Measurements from ENCODE around the gene POFUT1.
"Not testable (repeated sequence)": the region's sequence is repeated elsewhere in the genome, so short reads cannot be mapped to it uniquely, and the experiment has no call there.

The POFUT1 gene

DNA sequence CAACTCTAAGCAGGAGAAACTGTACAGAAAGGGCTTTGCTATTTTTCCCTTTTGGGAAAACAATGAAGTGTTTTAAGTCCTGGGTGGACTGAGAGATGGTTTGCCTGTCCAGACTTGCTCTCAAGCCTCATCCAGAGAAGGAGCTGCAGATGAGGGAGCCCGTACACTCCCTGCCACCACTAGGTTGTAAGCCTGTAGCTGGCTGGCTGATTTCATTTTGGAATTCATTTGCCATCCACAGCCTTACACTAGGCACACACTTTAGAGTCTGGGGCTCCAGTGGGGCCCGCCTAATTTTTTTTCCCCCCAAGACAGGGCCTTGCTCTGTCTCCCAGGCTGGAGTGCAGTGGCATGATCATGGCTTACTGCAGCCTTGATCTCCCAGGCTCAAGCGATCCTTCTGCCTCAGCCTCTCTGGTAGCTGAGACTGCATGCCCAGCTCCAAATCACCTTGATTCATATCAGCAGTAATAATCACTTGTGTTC, 28.4 kb downstream of the POFUT1 start:
- no peak for DNase-seq

DNA sequence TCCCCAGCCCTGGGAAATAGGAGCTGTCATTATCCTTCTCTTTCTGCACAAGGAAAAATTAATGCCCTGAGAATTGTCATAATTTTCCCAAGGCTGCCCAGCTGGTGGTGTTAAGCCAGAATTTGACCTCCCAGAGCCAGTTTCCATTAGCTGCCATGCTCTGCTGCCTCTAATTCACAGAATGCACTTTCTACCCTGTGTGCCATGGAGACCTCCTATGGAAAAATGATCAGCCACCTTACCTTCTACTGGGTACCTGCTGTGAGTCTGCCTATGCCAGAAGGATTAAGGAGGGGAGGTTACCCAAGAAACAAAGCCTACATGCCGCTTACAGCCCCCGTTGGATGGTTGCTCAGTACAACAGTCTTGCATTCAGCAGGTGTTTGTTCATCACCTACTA, 29.1 kb downstream of the POFUT1 start:
- no peak for DNase-seq

DNA sequence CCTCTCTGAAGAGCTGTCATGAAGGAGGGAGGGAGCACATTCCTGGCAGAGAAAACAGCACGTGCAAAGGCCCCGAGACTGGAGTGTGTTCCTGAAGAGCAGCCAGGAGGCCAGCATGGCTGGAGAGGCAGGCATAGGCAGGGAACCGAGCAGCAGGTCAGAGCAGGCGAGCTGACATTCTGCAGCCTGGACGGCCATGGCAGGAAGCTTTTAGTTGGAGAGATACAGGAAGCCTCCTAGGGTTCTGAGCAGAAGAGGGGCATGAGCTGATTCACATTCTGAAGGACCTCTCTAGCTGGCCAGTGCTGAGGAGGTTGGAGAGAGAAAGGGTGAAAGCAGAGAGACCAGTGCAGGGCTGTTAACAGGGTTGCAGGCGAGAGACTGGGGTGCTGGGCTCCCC, 29.7 kb downstream of the POFUT1 start:
- DNase-seq: no peak

DNA sequence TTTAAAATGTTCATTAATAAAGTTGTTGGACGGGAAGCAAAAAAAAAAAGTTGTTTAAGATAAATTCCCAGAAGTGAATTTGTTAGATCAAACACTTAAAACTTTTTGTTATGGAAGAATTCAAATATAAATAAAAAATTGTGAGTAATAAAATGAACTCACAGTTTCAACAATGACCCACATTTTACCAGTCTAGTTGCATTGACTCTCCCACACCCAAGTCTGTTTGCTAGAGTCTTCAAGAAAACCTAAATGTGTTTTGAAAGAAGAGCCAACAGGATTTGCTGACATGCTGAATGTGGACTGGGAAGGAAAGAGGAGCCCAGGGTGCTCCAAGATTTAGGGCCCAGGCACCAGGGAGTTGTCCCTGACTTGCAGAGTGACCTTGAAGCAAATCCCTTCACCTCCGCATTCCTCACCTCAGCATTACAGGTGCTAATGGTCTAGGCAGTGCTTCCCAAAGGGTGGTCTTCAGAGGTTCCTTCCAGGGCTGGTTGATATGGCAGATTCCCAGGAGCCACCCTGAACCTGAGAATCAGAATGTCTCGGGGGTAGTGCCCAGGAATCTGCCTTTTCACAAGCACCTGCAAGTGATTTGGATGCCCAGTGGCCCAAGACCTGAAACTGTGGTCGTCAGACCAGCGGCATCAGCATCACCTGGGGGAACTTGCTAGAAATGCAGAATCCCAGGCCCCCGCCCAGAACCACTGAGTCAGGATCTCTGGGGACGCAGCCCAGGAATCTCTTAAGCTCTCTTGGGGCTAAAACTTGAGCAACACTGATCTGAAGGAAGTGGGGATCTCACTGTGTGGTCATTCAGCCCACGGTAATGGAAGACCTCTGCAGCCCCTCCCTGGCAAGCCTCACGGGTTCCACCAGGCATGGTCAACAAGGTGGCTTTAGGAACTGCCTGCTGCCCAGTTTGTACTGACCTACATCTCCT, 31.1 kb downstream of the POFUT1 start:
- DNase-seq: no peak

DNA sequence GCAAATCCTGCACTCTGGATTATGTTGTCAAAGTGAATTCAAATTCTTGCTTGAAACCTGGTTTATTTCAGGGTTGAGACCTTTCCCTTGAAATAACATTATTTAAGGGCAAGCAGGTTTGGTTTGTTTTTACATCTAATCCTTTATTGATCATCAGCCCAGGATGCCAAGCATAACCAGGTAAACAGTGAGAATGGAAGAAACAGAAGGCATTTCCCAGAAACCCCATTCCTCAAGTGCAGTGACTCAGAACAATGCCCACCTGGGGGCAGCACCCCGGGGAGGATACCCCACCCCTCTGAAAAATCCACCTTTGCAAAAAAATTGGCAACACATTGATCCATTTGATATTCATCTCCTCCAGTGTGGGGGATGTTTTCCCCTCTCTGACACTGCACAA, 32.5 kb downstream of the POFUT1 start:
- DNase-seq: no peak

DNA sequence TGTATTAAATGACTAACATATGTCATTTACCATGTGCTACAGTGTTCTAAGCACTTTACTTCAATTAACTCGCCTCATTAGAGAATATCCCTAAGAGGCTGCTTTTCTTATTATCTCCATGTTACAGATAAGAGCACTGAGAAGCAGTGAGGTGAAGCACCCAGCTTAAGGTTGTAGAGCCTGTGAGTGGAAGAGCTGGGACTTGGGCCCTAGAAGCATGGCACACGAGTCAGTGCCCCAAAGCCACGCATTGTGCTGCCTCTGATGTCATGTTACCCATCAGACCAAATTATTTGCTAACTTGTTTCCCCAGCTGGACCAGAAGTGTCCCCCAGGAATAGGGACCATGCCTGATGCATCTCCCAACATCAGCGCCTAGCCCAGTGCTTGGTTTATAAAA, 34.1 kb downstream of the POFUT1 start:
- no peak for DNase-seq

DNA sequence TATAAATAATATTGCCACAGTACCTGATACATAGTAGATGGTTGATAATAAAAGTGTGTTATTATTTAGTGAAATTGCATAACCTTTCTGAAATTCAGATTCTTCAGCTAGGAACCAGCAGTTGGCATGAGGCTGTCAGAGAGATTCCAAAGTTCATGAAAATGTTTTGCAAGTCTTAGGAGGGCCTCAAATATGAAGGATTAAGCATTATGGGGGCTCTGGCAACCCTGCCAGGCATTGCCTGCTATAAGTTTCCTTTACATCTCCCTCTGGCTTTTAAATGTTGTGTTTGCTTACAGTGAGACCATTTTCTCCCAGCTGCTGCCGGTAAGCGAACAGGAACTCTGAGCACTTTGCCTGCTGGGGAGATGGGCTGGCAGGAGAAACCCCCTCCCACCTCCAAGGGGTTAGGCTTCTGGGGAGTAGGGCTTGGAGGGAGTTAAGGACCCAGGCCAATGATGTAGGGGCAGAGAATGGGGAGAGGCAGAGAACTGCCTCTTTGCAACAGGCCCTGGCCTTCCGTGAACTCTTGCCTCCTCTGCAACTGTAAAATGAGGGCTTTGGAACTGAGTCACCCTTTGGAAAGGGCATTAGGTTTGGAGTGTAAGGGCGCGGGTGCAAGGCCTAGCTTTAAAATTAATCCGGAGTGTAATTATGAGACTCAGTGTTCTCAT, 36.6 kb downstream of the POFUT1 start:
- no peak for DNase-seq

DNA sequence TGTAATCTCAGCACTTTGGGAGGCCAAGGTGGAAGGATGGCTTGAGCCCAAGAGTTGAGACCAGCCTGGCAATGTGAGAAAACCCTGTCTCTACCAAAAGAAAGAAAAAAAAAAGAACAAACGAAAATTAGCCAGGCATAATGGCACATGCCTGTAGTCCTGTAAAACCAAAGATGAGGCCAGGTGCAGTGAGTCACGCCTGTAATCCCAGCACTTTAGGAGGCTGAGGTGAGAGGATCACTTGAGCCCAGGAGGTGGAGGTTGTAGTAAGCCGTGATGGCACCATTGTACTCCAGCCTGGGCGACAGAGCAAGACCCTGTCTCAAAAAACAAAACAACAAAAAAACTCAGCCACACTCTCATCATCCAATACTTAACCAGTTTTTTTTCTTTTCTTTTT, 37.3 kb downstream of the POFUT1 start:
- no peak for DNase-seq

DNA sequence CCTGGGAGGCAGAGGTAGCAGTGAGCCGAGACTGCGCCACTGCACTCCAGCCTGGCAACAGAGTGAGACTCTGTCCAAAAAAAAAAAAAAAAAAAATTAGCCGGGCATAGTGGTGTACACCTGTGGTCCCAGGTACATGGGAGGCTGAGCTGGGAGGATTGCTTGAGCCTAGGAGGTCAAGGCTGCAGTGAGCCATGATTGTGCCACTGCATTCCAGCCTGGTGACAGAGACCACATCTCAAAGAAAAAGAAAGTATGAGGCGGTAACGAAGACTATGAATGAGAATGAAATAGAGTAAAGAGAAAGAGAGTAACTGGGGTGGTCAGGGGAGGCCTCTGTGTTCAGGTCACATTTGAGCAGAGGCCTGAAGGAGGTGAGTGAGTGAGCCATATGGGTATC, 38.5 kb downstream of the POFUT1 start:
- DNase-seq: not testable (repeated sequence)

DNA sequence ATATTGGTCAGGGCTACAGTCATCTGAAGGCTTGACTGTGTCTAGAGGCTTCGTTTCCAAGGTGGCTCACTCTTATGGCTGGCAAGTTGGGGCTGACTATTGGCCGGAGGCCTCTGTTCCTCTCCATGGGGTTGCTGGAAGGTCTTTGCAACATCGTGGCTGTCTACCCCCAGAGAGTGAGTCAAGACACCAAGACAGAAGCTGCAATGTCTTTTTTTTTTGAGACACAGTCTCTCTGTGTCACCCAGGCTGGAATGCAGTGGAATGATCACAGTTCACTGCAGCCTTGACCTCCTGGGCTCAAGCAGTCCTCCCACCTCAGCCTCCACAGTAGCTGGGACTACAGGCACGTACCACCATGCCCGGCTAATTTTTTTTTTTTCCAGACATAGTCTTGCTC, 40.4 kb downstream of the POFUT1 start:
- DNase-seq: no peak

DNA sequence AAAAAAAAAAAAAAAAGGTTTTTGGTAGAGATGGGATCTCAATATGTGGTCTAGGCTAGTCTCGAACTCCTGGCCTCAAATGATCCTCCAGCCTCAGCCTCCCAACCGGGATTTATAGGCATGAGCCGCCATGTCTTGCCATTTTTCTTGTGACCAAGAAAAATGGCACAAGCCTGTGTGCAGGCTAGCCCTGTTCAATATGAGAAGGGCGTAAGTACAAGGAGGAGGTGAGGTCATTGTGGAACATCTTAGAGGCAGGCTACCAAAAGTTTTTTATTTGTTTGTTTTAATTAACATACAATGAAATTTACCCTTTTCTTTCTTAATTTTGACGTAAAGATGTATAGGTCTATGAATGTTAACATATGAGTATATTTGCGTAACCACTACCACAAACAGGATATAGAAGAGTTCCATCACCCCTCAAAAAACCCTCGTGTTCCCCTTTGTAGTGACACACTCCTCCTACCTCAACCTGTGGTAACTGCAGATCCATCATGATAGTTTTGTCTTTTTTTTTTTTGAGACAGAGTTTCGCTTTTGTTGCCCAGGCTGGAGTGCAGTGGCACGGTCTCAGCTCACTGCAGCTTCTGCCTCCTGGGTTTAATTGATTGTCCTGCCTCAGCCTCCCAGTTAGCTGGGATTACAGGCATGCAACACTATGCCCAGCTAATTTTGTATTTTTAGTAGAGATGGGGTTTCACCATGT, 41.5 kb downstream of the POFUT1 start:
- DNase-seq: no peak

DNA sequence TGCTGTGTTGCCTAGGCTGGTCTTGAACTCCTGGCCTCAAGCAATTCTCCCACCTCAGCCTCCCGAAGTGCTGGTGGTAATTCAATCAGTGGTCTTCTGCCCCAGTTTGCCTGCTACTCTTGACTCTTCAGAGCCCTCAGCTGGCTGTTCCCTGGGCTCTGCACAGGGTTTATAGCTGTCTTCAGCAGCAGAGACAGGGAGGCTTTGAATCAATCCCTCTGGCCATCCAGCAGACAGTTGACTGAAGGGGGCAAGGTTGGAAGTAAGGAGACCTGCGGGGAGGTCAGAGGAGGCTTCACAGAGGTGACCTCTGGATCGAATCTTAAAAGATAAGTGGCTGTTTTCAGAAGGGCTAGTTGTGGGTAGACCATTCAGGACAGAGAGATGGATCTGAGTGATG, 43.8 kb downstream of the POFUT1 start:
- DNase-seq: no peak

DNA sequence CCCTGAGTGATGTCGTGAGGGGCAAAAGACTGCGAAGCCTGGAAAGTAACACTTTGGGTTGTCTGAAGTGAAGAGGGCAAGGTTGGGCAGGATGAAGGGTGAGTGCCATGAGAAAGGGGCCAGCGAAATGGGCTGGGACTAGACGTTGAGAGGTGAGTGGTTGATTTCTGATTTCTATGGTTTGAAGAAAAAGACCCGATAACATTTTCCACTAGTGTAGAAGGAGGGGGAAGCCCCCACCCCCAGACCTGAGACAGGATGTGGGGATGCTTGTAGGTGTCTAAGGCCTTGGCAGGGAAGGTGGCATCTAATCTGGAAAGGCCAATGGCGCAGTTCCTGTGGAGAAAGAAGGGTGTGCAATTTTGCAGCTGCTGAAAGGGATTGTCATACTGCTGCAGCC, 44.5 kb downstream of the POFUT1 start:
- no peak for DNase-seq

DNA sequence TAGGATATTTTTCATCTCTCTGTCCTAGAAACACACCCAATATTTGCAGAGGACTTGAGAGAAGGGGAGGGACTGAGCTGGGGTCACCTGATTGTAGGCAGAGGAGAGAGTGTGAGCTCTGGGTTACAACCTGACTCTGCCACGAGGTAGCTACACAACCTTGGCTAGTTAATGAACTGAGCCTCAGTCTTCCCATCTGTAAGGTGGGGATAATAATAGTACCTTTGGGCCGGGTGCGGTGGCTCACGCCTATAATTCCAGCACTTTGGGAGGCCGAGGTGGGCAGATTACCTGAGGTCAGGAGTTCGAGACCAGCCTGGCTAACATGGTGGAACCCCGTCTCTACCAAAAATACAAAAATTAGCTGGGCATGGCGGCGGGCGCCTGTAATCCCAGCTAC, 53.3 kb downstream of the POFUT1 start:
- DNase-seq: not testable (repeated sequence)

DNA sequence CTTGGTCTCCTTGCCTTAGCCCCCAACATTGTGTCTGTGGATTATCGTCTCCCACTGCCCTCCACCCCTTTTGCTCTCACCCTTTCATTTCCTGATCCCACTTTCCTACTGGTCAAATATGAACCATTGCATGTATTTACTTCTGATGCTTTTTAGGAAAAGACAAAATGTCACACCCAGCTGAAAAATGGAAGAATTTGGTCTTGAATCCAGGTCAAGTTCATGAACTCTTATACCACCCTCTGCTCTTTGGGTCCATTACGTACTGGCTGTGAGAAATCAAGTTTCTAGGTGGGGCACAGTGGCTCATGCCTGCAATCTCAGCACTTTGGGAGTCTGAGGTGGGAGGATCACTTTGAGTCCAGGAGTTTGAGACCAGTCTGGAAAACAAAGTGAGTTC, 54.0 kb downstream of the POFUT1 start:
- no peak for DNase-seq

DNA sequence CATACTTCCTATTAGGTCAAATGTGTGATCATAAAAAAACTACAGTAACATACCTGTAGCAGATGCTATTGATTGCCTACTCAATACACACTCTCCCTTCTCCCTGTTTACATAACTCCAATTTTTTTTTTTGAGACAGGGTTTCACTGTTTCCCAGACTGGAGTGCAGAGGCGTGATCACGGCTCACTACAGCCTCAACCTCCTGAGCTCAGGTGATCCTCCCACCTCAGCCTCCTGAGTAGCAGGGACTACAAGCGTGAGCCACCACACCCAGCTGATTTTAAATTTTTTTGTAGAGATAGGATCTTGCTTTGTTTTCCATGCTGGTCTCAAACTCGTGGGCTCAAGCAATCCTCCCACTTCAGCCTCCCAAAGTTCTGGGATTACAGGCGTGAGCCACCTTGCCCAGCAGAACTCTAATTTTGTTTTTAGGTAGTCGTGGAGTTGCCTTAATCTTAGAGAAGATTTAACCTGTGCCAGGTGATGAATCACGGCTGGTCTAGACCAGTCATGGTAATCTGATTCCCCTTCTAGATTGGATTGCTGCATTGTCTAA, 55.8 kb downstream of the POFUT1 start:
- no peak for DNase-seq

DNA sequence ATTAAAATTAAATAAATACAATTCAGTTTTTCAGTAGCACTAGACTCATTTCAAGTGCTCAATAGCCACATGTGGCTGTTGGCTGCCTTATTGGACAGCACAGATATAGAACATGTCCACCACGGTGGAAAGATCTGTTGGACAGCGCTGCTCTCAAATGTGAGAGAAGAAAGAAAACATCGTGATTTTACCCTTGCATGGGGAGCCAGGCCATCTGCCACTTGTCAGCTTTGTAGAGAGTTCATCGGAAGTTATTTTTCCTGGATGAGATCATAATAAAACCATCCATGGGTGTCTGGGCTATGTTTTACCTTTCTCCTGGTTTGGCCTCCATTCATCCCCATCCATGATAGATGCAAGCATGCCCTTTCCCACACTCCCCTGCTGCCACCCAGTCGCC, 63.9 kb downstream of the POFUT1 start:
- DNase-seq: no peak

DNA sequence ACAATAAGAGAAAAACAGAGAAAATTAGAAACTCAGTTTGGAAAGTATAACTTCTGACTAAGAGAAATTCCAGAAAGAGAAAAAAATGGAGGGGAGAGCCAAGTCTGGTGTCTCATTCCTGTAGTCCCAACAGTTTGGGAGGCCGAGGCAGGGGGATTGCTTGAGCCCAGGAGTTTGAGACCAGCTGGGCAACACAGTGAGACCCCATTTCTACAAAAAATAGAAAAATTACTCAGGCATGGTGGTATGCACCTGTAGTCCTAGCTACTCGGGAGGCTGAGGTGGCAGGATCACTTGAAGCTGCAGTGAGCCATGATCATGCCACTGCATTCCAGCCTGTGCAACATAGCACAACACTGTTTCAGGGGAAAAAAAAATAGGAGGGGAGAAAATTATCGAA, 66.7 kb downstream of the POFUT1 start:
- no peak for DNase-seq

DNA sequence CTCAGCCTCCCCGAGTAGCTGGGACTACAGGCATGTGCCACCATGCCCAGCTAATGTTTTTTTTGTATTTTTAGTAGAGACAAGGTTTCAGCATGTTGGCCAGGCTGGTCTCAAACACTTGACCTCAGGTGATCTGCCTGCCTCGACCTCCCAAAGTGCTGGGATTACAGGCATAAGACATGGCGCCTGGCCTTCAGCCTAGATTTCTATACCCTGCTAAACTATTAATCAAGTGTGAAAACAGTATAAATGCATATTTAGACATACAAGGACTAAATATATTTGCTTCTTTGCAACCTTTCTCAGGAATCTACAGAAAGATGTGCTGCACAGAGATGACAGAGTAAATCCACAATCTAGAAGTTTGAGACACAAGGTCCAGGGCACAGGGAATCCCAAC, 67.5 kb downstream of the POFUT1 start:
- not testable (repeated sequence) for DNase-seq

DNA sequence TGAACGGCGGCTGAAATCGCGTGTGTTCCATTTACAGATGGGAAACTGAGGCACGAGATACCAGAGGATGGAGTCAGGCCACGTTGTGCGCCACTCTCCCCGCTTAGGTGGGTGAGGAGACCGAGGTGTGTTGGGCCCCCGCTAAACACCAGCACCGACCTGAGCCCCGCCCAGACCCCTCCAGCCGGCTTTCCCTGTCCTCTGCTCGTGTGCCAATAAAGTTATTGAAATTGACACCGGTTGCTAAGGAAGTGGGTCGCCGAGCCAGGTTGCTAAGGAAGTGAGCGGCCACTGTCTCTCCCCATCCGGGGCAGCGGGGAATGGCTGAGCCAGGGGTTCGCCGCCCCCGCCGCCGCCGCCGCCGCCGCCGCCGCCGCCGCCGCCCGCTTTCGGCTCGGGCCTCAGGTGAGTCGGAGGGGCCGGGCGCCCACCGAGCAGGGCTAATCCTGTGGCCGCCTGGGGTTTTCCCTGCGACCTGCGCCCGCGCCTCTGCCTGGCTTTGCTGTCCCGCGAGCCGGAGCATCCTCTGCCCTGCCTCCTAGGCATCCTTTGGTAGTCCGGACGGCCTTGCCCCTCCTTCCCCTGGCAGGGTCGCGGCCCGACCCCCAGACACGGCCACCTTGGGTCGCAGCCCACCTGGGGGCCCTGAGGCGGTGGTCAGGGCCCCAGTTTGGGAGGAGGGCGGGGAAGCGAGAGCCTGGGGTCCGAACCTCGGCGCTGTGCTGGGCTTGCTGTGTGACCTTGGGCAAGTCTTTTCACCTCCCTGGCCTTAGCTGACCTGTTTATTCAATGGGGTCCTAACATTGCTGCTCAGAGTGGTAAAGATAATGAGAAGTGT, 69.9 kb downstream of the POFUT1 start, which contains the start of gene KIF3B:
KIF3B (plus strand) TSS at position 291 of the 838 bp plus-strand sequence. CDS start 32,127 bp downstream, outside the sequence.
- DNase-seq: peak; percentile 64

DNA sequence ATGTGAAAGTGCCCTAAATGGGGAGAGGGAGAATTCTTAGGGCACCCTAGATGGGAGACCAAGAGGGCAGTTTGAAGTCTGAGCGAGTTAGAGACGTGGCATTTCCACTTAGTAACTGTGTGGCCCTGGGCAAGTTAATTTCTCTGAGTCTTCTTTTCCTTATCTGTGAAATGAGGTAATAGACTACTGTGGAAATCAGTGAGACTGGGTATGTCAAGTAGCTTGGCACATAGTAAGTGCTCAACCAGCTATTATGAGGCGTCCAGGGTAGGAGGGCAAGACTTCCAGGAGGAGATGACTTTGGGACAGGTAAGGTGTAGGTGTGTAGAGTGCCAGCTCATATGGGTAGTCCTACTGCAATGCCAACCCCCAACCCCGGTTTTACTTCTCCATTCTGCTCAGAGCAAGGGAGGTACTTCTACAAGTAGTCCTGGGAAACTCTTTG, 70.5 kb downstream of the POFUT1 start:
- DNase-seq: no peak

DNA sequence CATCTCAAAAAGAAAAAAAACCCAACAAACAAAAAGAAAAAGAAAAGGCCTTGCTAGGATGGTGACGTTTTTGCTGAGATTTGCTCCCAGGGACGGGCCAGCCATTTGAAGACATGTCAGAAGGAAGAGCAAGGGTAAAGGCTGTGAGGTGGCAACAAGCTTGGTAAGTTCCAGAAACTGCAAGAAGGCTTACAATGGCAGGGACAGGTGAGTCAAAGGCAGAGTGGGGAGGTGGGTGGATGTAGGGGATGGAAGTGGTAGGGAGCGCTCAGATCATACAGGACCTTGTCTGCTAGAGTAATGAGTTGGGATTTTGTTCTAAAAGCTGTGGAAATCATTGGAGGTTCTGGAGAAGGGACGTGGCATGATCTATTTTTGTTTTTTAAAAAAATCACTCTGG, 74.0 kb downstream of the POFUT1 start:
- no peak for DNase-seq

All from GF-D8 (cell line).